Measurements from ENCODE around the gene PRSS36.
A peak's percentile ranks its signal among the peaks of the same experiment; 100 is the strongest.
"Not testable (repeated sequence)": the region's sequence is repeated elsewhere in the genome, so short reads cannot be mapped to it uniquely, and the experiment has no call there.

Gene PRSS36

GRCh38 chr16:31184888-31185287, 35.0 kb upstream of the PRSS36 start:
- no peak for DNase-seq (ENCODE audit: extremely low read depth in 1 of 2, low read depth in 1 of 2)

- no peak for DNase-seq (ENCODE audit: extremely low read depth in 1 of 2, low read depth in 1 of 2)
Observed at GRCh38 chr16:31183432-31184428, 33.9 kb upstream of the PRSS36 start.

GRCh38 chr16:31182391-31182790, 32.5 kb upstream of the PRSS36 start:
- no peak for DNase-seq (ENCODE audit: extremely low read depth in 1 of 2, low read depth in 1 of 2)

GRCh38 chr16:31181102-31181830, 31.4 kb upstream of the PRSS36 start:
- DNase-seq (ENCODE audit: extremely low read depth in 1 of 2, low read depth in 1 of 2) = no peak

GRCh38 chr16:31179747-31180459, 30.0 kb upstream of the PRSS36 start, which contains the start of gene FUS:
TSS of gene FUS (plus strand) at chr16:31180139. CDS start at chr16:31180215, 76 bp downstream.
- peak; percentile 65 to 84 for DNase-seq (ENCODE audit: extremely low read depth in 1 of 2, low read depth in 1 of 2)

- DNase-seq (ENCODE audit: extremely low read depth in 1 of 2, low read depth in 1 of 2) = peak in 1 of 2 donors; percentile 72
Observed at GRCh38 chr16:31179219-31179746, 29.4 kb upstream of the PRSS36 start.

- peak in 1 of 2 donors; percentile 53 for DNase-seq (ENCODE audit: extremely low read depth in 1 of 2, low read depth in 1 of 2)
Observed at GRCh38 chr16:31177136-31177535, 27.3 kb upstream of the PRSS36 start.

GRCh38 chr16:31170048-31170447, 20.2 kb upstream of the PRSS36 start:
- DNase-seq (ENCODE audit: extremely low read depth in 1 of 2, low read depth in 1 of 2) = not testable (repeated sequence)

- DNase-seq (ENCODE audit: extremely low read depth in 1 of 2, low read depth in 1 of 2) = no peak
Observed at GRCh38 chr16:31168848-31169247, 19.0 kb upstream of the PRSS36 start.

GRCh38 chr16:31167315-31167714, 17.4 kb upstream of the PRSS36 start:
- no peak for DNase-seq (ENCODE audit: extremely low read depth in 1 of 2, low read depth in 1 of 2)

- no peak for DNase-seq (ENCODE audit: extremely low read depth in 1 of 2, low read depth in 1 of 2)
Observed at GRCh38 chr16:31157136-31157535, 7.3 kb upstream of the PRSS36 start.

GRCh38 chr16:31150976-31151375, 1.1 kb upstream of the PRSS36 start:
- DNase-seq (ENCODE audit: extremely low read depth in 1 of 2, low read depth in 1 of 2) = not testable (repeated sequence)

GRCh38 chr16:31149332-31149731, 534 bp downstream of the PRSS36 start:
- DNase-seq (ENCODE audit: extremely low read depth in 1 of 2, low read depth in 1 of 2) = no peak

GRCh38 chr16:31148896-31149295, 970 bp downstream of the PRSS36 start:
- DNase-seq (ENCODE audit: extremely low read depth in 1 of 2, low read depth in 1 of 2) = no peak

- peak in 1 of 2 donors; percentile 5 for DNase-seq (ENCODE audit: extremely low read depth in 1 of 2, low read depth in 1 of 2)
Observed at GRCh38 chr16:31148281-31148728, 1.6 kb downstream of the PRSS36 start.

- no peak for DNase-seq (ENCODE audit: extremely low read depth in 1 of 2, low read depth in 1 of 2)
Observed at GRCh38 chr16:31147574-31147973, 2.3 kb downstream of the PRSS36 start.

GRCh38 chr16:31145398-31145990, 4.4 kb downstream of the PRSS36 start:
- DNase-seq (ENCODE audit: extremely low read depth in 1 of 2, low read depth in 1 of 2) = no peak

- not testable (repeated sequence) for DNase-seq (ENCODE audit: extremely low read depth in 1 of 2, low read depth in 1 of 2)
Observed at GRCh38 chr16:31144418-31144817, 5.4 kb downstream of the PRSS36 start.

- DNase-seq (ENCODE audit: extremely low read depth in 1 of 2, low read depth in 1 of 2) = no peak
Observed at GRCh38 chr16:31143694-31144148, 6.1 kb downstream of the PRSS36 start.
